Lung (tissue), 12 donors: ENCODE measurements around the gene ISOC1. TPM values are rescaled to one million over a fixed set of nuclear protein-coding genes. Genes with fewer than 3 reads are reported as not detected.
A peak's percentile ranks its signal among the peaks of the same experiment; 100 is the strongest.

ENCODE experiments used
- ATAC-seq: fragments of 200-7000 bp; cut with Tn5 transposase; one replicate; pipeline ENCODE4 v1.9.1; 2020; ENCODE audit warnings: moderate number of reproducible peaks; ENCODE audit not compliant: insufficient read depth, low FRiP score
- DNase-seq, 3 donors: peaks; one replicate each; pipeline ENCODE4 v3.0.0-alpha.2; 2013 to 2017
- H3K27ac ChIP-seq, 2 donors: one replicate each; pipeline ENCODE4 v1.5.1; 2013; ENCODE audit warnings: mild to moderate bottlenecking in 2 of 2, moderate library complexity in 2 of 2, control low read depth in 1 of 2, inconsistent platforms in 1 of 2, low read depth in 1 of 2, low read length in 1 of 2
- H3K27me3 ChIP-seq, 3 donors: one replicate each; pipeline ENCODE4 v1.5.1; 2013; ENCODE audit warnings: low read length in 2 of 3; ENCODE audit not compliant: control insufficient read depth in 3 of 3, insufficient read depth in 3 of 3
- H3K36me3 ChIP-seq, 4 donors: one replicate each; pipeline ENCODE4 v1.5.1; 2013; ENCODE audit warnings: low read length in 4 of 4, mild to moderate bottlenecking in 1 of 4, moderate library complexity in 1 of 4; ENCODE audit not compliant: control insufficient read depth in 4 of 4, insufficient read depth in 4 of 4
- H3K4me1 ChIP-seq, 5 donors: one replicate each; pipeline ENCODE4 v1.5.1; 2013; ENCODE audit warnings: low read length in 5 of 5, mild to moderate bottlenecking in 2 of 5, moderate library complexity in 1 of 5; ENCODE audit not compliant: control insufficient read depth in 5 of 5, insufficient read depth in 5 of 5
- H3K4me3 ChIP-seq: one replicate; pipeline ENCODE4 v1.5.1; 2013; ENCODE audit warnings: mild to moderate bottlenecking, control low read depth, moderate library complexity
- H3K9ac ChIP-seq, 2 donors: one replicate each; pipeline ENCODE4 v1.5.1; 2013; ENCODE audit warnings: low read length in 2 of 2, control low read depth in 1 of 2; ENCODE audit not compliant: insufficient read depth in 1 of 2
- H3K9me3 ChIP-seq, 4 donors: one replicate each; pipeline ENCODE4 v1.5.1; 2013; ENCODE audit warnings: low read length in 3 of 4, mild to moderate bottlenecking in 1 of 4, moderate library complexity in 1 of 4; ENCODE audit not compliant: control insufficient read depth in 4 of 4, insufficient read depth in 3 of 4
- WGBS, 2 donors: extraction: QIAGEN DNeasy Blood & Tissue Kit; methylation state at CpG; one replicate each; pipeline ENCODE4 v1.1.7; 2013; 5-methylcytosine and 5-hydroxymethylcytosine counted together
- polyA plus RNA-seq, 2 donors: library from polyadenylated mRNA; stranded (reverse); fragments of 200-250 nt; gene quantifications; one replicate each; pipeline ENCODE4 v1.2.1, GENCODE V29; 2013
- total RNA-seq, 2 donors: library from RNA; depleted of rRNA in 1 of 2; stranded (reverse); fragments of >200 nt in 1 of 2; gene quantifications; one replicate each; pipeline ENCODE4 v1.2.1, GENCODE V29; 2014 to 2021
- TF ChIP-seq, protein P1 (sequence below): IDR thresholded peaks from 2 replicates; pipeline ENCODE4 v1.5.1; 2012; ENCODE audit warnings: mild to moderate bottlenecking; ENCODE audit errors: control extremely low read depth, extremely low read depth
- donor health status: control.
- donor health status: control.
- donor health status: Bipolar disorder and iron deficiency.
- donor health status: healthy.
- donor health status: DM: yes; HTN: yes; CAD: no.

ISOC1 gene
- total and polyA plus RNA-seq, 4 donors = 13.4 to 34.8 (median 17.6) TPM

DNA sequence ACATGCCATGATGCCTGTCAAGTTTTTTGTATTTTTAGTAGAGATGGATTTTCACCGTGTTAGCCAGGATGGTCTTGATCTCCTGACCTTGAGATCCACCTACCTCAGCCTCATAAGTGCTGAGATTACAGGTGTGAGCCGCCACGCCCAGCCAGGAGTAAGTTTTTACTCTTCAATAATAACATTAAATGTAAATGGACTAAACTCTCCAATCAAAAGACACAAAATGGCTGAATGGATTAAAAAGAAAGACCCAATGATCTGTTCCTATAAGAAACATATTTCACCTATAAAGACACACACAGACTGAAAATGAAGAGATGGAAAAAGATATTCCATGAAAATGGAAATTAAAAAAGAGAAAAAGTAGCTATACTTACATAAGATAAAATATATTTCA lies 37.2 kb upstream of the ISOC1 start:
- Histone ChIP-seq H3K4me1 (no peaks in the 10 kb centered on the region), H3K9me3 (peaks cover 0 to 4% (median 0%) of the 10 kb centered on the region in 4 donors), H3K27me3 (no peaks in the 10 kb centered on the region), H3K36me3 (no peaks in the 10 kb centered on the region), H3K27ac (no peak overlapping the region), H3K9ac (no peak overlapping the region), H3K4me3 (no peak overlapping the region)
- no peak for ATAC-seq
- TF ChIP-seq, protein P1, sequence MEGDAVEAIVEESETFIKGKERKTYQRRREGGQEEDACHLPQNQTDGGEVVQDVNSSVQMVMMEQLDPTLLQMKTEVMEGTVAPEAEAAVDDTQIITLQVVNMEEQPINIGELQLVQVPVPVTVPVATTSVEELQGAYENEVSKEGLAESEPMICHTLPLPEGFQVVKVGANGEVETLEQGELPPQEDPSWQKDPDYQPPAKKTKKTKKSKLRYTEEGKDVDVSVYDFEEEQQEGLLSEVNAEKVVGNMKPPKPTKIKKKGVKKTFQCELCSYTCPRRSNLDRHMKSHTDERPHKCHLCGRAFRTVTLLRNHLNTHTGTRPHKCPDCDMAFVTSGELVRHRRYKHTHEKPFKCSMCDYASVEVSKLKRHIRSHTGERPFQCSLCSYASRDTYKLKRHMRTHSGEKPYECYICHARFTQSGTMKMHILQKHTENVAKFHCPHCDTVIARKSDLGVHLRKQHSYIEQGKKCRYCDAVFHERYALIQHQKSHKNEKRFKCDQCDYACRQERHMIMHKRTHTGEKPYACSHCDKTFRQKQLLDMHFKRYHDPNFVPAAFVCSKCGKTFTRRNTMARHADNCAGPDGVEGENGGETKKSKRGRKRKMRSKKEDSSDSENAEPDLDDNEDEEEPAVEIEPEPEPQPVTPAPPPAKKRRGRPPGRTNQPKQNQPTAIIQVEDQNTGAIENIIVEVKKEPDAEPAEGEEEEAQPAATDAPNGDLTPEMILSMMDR = no peak
- 86 to 90% methylated on average over 3 of the region's 3 CpGs for WGBS, 2 donors
- no peak for DNase-seq

DNA sequence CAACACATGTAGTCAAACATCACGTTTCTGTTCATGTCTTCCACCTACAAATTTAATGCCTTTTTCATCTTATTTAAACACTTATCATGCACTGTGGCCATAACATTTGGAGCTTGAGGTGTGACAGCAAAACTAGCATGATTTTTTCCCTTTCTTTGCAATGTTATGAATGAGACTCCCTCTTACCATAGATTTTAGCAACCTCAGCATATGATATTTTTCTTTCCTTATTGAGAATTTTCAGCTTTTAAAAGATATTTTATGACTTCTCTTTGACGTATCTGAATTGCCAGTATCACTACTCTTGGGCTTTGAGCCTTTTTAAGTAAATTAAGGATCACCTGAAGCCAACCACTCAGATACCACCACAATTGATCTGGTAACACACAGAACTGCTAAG lies 32.7 kb upstream of the ISOC1 start:
- H3K4me1 ChIP-seq = peaks cover 0 to 6% (median 0%) of the 10 kb centered on the region in 5 donors
- 70 to 78% methylated on average over 2 of the region's 2 CpGs for WGBS, 2 donors
- no peak overlapping the region for H3K27ac ChIP-seq
- no peaks in the 10 kb centered on the region for H3K36me3 ChIP-seq
- no peak for DNase-seq
- peaks cover 0 to 2% (median 0%) of the 10 kb centered on the region in 4 donors for H3K9me3 ChIP-seq
- ATAC-seq = no peak
- H3K27me3 ChIP-seq = no peaks in the 10 kb centered on the region
- TF ChIP-seq, protein P1 = no peak
- H3K9ac ChIP-seq = no peak overlapping the region
- no peak overlapping the region for H3K4me3 ChIP-seq

DNA sequence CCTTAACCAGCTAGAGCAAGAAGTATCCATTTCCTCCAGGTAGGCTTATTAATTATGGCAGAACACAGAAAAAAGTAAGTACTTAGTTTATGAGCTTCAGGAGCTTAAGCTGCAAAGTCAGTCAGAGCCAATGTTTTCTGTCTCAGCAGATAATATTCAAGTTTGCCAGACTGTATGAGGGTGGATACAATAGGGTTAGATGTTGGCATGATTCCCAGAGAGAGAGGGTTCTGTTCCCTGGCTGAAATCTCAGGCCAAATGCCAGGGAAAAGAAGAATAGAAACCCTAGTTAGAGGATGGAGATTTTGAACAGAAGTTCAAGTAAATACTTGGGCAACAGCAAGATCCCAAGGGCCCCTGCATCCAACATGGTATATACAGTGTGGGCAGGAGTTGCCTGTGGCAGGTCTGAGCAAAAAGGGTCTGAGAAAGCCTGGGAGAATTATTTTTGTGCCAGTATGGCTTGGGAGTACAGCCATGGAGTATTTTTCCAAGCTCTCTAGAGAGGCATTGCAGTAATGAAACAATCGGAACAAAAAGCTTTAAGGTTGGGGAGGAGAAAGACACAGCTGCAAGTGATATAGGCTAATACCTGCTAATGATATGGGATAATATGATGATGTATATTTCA lies 31.0 kb upstream of the ISOC1 start:
- Histone ChIP-seq H3K4me1 (peaks cover 0 to 6% (median 0%) of the 10 kb centered on the region in 5 donors), H3K4me3 (no peak overlapping the region), H3K27ac (no peak overlapping the region), H3K9me3 (no peaks in the 10 kb centered on the region), H3K9ac (no peak overlapping the region), H3K27me3 (no peaks in the 10 kb centered on the region), H3K36me3 (no peaks in the 10 kb centered on the region)
- peak; percentile 21 to 79 (median 75) for DNase-seq
- TF ChIP-seq, protein P1 = no peak
- 74 to 83% methylated on average over 1 of the region's 1 CpG for WGBS, 2 donors
- no peak for ATAC-seq

DNA sequence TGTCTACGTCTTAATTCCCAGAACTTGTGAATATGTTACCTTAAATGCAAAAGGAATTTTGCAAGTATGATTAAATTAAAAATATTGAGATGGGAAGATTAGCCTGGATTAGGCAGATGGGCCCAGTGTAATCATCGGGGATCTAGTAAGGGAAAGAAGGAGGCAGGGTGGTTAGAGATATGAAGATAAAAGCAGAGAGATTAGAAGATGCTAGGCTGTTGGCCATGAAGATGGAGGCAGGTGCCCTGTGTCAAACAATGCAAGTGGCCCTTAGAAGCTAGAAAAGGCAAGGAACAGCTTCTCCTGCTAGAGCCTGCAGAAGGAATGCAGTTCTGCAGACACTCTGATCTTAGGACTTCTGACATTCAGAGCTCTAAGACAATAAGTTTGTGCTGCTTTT lies 28.8 kb upstream of the ISOC1 start:
- no peak overlapping the region for H3K27ac ChIP-seq
- no peaks in the 10 kb centered on the region for H3K36me3 ChIP-seq
- H3K27me3 ChIP-seq = no peaks in the 10 kb centered on the region
- TF ChIP-seq, protein P1 = no peak
- H3K4me3 ChIP-seq = no peak overlapping the region
- WGBS, 2 donors = 86 to 90% methylated on average over 2 of the region's 2 CpGs
- H3K9me3 ChIP-seq = no peaks in the 10 kb centered on the region
- peaks cover 0 to 6% (median 0%) of the 10 kb centered on the region in 5 donors for H3K4me1 ChIP-seq
- no peak for DNase-seq
- H3K9ac ChIP-seq = no peak overlapping the region
- ATAC-seq = no peak
